Activated T-helper 9 cell treated with anti-CD3 and anti-CD28 coated beads, Interleukin-2, amount 50 U/mL, for 16 hours (primary cell): ENCODE results near the gene NKD1.
"Not testable (repeated sequence)": the region's sequence is repeated elsewhere in the genome, so short reads cannot be mapped to it uniquely, and the experiment has no call there.

Experiments
- DNase-seq: peaks from one replicate; pipeline ENCODE4 v3.0.0-alpha.2; 2020; ENCODE audit warnings: low read depth

The NKD1 gene

GRCh38 chr16:50578137-50578536, 29.9 kb downstream of the NKD1 start:
- DNase-seq = no peak

GRCh38 chr16:50579373-50579772, 31.2 kb downstream of the NKD1 start:
- not testable (repeated sequence) for DNase-seq

- DNase-seq = no peak
Measured at GRCh38 chr16:50580180-50580798, 32.1 kb downstream of the NKD1 start.

GRCh38 chr16:50581845-50582244, 33.6 kb downstream of the NKD1 start:
- DNase-seq = no peak

- no peak for DNase-seq
Measured at GRCh38 chr16:50583211-50583610, 35.0 kb downstream of the NKD1 start.

- DNase-seq = no peak
Measured at GRCh38 chr16:50584033-50584722, 36.0 kb downstream of the NKD1 start.

- DNase-seq = no peak
Measured at GRCh38 chr16:50585331-50585776, 37.2 kb downstream of the NKD1 start.

- DNase-seq = no peak
Measured at GRCh38 chr16:50587543-50587942, 39.3 kb downstream of the NKD1 start.

GRCh38 chr16:50588276-50588675, 40.1 kb downstream of the NKD1 start:
- no peak for DNase-seq

- no peak for DNase-seq
Measured at GRCh38 chr16:50591209-50591608, 43.0 kb downstream of the NKD1 start.

GRCh38 chr16:50591800-50592771, 43.9 kb downstream of the NKD1 start:
- DNase-seq = no peak

- no peak for DNase-seq
Measured at GRCh38 chr16:50592996-50593395, 44.8 kb downstream of the NKD1 start.

GRCh38 chr16:50593410-50594150, 45.4 kb downstream of the NKD1 start:
- DNase-seq = no peak

- no peak for DNase-seq
Measured at GRCh38 chr16:50594308-50595260, 46.4 kb downstream of the NKD1 start.

GRCh38 chr16:50595859-50596258, 47.7 kb downstream of the NKD1 start:
- DNase-seq = no peak

GRCh38 chr16:50596762-50597450, 48.7 kb downstream of the NKD1 start:
- no peak for DNase-seq

GRCh38 chr16:50597563-50598255, 49.5 kb downstream of the NKD1 start:
- DNase-seq = no peak

GRCh38 chr16:50598256-50598894, 50.2 kb downstream of the NKD1 start:
- no peak for DNase-seq

- DNase-seq = no peak
Measured at GRCh38 chr16:50598936-50599361, 50.8 kb downstream of the NKD1 start.
